GM19467 (cell line): ENCODE data around the gene FXYD7.

Experiments used
- ATAC-seq: cut with Tn5 transposase; IDR thresholded peaks from one replicate; pipeline ENCODE4 v1.9.1; 2021; ENCODE audit warnings: mild to moderate bottlenecking, moderate library complexity; ENCODE audit not compliant: unreplicated experiment

The FXYD7 gene

DNA sequence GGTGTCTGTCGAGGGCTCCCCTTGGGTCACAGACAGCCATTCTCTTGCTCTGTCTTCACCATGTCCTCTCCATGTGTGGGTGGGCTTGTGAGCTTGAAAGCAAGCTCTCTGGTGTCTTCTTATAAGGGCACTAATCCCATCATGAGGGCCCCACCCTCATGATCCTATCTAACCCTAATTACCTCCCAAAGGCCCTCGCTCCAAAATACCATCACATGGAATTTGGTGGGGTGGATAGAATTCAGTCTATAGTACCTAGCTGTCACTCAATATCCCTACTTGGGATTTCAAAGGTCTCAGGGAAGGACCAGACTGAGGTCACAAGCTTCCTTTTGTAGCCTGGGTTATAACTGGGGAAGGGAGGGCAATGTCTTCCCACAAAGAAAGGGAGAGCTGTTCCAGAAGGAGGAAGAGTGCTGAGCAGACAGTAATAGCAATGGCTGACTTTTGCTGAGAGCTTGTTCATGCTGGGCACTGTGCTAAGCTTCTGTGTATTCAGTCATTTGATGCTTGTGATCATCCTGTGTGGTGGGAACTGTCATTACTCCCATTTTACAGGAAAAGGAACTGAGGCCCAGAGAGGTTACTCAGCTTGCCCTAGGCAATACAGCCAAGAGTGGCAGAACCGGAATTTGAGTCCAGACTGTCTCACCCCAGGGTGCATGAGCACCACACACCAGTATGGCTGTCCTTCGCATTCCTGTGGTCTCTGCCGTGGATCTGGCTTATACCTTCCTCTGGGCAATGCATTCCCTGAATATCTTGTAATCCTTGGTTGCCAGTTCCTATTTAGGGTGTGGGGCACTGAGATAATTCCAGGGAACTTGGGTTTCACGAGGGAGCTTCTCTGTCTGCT lies 19.6 kb downstream of the FXYD7 start:
- no peak for ATAC-seq

DNA sequence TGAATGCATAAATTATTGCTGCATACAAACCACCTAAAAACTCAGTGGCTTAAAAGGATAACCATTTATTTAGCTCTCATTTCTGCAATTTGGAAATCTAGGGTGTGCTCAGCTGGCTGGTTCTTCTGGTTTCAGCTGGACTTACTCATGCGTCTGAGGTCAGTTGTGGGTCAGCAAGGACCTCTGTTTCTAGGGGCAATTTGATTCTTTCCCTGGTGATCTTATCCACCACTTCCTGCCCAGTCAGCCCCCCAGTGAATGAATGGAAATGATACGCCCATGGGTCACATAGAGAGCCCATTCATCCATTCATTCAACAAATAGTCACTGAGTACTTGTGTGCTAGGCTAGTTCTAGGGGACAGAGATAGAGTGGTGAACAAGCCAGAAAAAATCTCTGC lies 21.4 kb downstream of the FXYD7 start:
- ATAC-seq: no peak

DNA sequence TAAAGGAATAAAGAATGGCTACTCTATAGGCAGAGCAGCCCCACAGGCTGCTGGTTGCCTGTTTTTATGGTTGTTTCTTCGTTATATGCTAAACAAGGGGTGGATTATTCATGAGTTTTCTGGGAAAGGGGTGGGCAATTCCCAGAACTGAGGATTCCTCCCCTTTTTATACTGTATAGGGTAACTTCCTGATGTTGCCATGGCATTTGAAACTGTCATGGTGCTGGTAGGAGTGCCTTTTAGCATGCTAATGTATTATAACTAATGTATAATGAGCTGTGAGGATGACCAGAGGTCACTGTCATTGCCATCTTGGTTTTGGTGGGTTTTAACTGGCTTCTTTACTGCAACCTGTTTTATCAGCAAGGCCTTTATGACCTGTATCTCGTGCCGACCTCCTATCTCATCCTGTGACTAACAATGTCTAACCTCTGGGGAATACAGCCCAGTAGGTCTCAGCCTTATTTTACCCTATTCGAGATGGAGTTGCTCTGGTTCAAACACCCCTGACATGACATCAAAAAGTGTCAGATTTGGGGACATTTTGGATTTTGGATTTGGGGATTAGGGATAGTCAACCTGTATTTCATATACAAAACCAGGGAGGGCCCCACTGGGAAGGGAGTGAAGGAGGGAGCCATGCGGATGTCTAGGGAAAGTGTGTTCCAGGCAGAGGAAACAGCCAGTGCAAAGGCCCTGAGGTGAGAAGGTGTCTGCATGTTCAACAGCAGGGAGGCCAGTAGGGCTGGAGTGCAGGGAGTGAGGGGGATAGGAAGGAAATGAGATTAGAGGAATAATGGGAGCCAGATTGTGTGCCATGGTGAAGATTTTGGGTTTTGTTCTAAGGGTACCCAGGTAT lies 22.4 kb downstream of the FXYD7 start:
- no peak for ATAC-seq

DNA sequence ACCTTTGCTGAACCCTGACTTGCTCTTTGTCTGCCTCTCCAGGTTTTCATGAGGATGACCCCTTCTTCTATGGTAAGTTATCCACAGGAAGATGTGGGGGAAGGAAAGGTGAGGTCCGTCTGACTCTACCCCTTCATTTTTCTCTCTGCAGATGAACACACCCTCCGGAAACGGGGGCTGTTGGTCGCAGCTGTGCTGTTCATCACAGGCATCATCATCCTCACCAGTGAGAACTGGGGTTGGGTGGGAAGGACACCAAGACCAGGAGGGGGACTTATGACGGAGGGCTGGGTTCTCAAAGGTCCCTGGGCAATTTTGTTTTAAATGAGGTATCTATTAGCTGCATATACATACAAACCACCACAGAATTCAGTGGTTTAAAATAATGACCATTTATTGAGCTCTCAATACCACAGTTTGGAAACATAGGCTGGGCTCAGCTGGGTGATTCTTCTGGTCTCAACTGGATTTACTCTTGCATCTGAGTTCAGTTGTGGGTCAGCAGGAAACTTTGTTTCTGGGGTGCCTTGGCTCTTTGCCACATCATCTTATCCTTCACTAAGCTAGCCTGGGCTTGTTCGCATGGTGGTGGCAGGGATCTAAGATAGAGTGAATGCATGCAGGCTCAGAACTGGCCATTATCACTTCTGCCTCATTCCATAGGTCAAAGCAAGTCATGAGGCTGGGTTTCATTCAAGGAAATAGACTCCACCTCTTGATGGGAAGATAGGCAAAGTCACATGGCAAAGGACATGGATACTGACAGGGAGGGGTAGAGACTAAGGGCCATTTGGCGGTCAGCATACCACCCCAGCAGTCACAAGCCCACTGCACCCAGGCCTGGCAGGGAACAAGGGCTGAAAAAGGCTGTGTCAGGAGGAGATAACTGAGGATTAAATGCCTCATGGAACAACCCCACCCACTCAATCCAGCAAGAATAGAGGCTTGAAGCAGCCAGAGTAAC lies 23.3 kb downstream of the FXYD7 start:
- ATAC-seq: no peak

DNA sequence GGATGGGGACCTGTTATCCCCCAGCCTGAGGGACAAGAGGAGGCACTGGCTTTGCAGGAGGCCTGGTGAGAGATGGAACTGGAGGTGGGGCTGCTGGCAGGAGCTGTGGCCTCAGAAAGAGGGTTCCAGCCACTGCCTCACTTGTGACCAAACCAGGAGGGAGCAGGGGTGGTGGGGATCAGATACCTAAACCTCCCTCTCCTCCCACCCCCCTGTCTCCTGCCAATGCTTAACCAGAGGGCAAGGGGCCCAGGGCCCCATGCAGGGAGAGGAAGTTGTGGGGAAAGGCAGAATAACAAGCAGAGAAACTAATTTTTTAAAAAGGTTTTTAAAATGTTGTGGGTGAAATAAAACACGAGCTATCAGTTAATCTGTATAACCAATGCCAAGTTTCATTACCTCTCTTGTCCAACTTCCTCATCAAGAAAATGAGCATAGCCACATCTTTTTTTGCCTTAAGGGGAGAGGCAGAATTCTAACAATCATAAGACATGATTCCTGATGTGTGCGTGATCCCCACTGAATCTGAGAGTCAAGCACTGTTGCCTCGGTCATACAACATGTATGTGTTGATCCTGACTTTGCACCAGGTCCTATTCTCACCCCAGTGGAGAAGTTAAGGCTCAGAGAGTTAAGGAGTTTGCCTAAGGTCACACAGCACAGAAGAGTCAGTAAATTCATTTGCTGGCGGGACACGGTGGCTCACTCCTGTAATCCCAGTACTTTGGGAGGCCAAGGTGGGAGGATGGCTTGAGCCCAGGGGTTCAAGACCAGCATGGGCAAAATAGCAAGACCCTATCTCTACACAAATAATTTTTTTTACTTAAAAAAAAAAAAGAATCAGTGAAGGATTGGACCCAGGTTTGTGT lies 24.4 kb downstream of the FXYD7 start:
- no peak for ATAC-seq

DNA sequence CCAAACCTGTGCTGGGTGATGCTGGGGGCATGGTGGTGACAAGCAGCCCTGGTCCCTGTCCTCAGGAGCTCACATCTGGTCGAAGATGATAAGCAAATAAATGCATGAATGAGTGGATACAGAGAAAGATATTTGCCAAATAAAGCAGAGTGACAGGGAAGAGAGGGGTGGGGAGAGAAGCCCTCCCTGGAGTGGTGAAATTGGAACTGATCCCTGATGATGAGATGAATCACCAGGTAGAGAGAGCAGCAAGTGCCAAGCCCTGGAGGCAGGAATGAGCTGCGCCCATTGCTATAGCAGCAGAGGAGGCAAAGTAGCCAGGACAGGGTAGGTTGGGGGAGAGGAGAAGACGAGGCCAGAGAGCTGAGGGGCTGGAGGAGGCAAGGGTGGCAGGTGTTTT lies 25.1 kb downstream of the FXYD7 start:
- no peak for ATAC-seq

DNA sequence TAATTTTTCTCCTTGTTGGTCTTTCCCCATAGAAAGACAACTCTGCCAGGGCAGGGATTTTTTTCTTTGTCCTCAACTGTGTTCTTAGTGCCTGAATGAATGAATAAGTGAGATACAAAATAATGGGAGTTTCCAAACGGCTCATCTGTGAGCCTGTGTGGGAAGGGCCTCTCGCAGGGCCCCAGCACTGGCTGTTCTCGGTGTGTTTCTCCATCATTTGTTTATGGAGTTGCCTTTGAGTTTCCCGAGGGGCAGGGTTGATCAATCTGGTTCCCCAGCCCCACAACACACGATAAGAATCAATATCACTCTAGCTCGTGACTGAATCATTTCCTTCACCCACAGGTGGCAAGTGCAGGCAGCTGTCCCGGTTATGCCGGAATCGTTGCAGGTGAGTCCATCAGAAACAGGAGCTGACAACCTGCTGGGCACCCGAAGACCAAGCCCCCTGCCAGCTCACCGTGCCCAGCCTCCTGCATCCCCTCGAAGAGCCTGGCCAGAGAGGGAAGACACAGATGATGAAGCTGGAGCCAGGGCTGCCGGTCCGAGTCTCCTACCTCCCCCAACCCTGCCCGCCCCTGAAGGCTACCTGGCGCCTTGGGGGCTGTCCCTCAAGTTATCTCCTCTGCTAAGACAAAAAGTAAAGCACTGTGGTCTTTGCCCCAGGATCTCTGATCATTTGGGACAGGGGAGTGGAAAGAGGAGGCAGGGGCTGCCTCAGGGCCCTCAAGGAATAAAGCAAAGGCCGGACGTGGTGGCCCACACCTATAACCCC lies 26.4 kb downstream of the FXYD7 start:
- no peak for ATAC-seq

DNA sequence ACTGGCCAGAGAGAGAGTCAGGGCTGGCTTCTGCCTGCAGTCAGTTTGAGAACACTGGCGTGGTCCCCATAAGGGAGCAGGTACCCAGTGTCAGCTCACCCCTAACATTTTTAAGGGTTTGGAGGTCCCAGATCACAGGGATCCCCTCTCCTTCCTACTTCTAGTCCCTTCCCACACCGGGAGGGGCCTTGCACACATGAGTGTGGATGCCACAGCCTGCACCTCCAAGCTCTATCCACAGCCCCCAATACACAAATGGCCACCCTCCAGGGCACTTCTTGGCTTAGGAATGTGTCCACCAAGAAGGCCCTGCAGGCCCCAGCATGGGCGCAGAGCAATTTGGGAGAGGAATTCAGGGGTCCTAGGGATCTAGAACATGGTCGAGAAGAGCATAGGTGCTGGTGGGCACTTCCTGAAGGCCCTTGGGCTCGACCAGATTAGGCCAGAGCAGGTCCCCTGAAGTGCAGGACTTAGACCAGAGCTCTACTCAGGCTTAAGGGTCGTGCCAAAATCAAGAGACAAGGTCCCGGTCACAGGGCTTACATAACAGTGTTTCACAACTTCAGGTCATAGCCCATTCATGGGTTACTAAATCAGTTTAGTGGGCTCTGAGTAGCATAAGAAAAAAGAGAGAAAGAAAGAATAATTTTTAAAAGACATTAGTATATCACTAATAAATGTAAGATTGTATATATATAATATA lies 27.5 kb downstream of the FXYD7 start:
- no peak for ATAC-seq

DNA sequence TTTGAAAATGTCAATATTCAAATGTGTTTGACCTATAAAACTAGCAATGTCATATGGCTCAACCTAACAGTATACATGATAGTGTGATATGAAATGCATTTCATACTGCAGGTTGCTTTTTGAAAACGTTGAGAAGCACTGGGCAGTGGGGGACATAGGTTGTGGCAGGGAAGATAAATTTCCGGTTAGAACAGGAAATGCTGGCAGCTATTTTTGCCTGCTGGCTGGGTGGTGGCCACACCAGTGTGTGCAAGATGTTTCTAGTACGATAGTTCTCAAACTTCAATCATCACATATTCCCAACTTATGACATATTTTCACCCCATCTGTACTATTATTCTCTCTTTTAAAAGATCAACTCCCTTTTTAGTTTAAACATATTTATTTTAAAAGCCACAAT lies 28.7 kb downstream of the FXYD7 start:
- ATAC-seq: no peak

DNA sequence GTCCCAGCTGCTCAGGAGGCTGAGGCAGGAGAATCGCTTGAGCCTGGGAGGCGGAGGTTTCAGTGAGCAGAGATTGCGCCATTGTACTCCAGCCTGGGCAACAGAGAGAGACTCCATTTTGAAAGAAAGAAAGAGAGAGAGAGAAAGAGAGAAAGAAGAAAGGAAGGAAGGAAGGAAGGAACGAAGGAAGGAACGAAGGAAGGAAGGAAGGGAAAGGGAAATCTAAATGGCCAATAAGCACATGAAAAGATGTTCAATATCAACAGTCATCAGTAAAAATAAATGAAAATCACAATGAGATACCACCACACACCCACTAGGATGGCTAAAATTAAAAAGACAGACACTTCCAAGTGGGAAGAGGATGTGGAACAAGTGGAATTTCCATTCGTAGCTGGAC lies 31.2 kb downstream of the FXYD7 start:
- ATAC-seq: no peak

DNA sequence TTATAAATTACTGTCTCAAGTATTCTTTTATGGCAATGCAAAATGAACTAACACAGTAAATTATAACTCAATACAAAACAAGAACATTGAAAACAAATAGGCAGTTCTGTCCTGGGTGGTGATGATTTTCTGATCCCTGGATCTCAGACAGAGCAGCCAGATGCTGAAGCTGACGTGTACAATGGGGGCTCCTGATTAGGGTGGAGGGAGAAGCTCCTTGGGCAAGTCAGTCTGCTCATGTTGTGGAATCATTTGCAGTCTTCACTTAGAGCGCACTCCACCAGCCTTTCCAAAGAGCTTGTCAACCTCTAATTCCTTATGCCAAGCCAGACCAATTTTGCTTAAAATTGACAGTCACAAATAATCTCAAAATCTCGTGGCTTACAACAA lies 33.1 kb downstream of the FXYD7 start:
- ATAC-seq: no peak

DNA sequence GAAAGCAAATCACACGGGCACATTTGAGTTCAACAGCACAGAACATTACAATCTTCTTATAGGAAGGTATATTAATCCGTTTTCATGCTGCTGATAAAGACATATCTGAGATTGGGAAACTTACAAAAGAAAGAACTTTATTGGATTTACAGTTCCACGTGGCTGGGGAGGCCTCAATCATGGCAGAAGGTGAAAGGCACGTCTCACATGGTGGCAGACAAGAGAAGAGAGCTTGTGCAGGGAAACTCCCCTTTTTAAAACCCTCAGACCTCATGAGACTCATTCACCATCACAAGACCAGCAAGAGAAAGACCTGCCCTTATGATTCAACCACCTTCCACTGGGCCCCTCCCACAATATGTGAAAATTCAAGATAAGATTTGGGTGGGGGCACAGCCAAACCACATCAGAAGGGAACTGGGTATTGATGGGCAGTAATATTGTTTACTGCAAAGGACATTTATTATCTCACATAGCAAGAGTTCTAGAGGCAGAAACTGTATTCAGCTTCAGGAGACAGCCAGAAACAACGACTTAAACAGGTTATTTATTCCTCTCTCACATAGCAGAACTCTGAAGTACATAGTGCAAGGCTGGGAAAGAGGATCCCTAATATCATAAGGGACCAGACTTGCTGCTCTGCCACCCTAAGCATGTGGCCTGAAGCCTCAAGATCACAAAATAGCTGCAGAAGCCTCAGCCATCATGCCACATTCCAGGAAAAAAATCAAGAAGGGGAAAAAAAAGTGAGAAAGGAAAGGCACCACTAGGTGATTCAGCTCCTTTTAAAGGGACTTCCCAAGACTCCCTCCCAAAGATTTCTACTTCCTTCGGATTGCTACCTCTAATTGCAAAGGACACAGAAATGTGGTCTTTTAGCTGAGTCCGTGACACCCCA lies 34.6 kb downstream of the FXYD7 start:
- ATAC-seq: no peak

DNA sequence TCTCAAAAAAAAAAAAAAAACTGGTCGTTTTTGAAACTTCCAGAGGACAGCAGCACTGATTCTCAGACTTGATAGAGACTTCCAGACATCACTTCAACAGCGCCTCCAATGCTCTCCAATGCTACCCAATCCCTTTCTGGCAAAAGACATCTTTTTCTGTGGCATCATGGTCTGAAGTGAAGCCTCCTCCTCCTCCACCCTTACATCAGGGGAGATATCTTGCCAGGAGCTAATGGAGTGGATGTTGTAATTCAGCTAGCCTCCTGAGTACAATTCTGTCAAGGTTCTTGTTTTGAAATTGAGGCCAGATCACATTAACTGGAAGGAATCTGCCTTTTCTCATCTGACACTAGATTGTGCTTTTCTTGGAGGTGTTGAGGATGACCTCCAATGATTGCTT lies 35.6 kb downstream of the FXYD7 start:
- ATAC-seq: no peak

DNA sequence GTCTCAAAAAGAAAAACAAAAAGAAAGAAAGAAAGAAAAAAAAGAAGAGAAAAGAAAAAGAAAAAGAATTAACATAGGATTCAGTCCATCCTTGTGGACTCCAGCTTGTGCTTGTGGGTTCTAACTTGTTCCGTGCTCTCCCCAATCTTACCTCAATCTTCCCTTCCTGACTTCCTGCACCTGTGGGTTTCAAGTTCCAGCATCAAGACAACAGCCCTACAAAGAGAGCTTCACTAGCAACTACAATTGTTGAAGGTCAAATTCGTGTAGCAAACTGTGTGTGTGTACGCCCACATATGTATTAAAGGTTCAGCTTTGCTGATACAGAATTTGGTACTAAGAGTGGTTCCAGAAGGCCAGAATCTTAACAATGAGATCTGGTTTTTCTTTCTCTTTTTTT lies 36.8 kb downstream of the FXYD7 start:
- ATAC-seq: no peak

DNA sequence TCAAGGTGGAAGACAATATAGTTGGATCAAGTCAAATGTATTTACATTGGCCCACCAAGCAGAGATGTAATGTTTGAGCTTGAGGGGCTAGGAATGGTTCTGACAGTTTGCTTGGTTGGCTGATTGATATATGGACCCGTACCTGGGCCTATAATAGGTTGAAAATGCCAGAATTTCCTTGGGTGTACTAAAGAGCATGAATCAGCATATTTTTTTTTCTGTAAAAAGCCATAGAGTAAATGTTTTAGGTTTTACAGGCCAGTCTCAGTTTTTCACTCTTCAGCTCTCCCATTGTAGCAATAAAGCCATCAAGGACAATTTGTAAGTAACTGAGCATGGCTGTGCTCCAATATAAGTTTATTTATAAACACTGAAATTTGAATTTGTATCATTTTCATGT lies 38.3 kb downstream of the FXYD7 start:
- ATAC-seq: no peak

DNA sequence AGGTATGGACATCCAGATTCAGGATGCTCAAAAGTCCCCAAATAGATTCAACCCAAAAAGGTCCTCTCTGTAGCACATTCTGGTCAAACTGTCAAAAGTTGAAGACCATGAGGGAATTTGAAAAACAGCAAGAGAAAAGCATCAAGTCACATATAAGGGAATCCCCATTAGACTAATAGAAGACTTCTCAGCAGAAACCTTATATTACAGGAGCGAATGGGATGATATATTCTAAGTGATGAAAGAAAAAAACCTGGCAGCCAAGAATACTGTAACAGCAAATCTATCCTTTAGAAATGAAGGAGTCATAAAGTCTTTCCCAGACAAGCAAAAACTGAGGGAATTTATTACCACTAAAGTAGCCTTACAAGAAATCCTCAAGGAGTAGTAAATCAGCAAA lies 41.2 kb downstream of the FXYD7 start:
- no peak for ATAC-seq

DNA sequence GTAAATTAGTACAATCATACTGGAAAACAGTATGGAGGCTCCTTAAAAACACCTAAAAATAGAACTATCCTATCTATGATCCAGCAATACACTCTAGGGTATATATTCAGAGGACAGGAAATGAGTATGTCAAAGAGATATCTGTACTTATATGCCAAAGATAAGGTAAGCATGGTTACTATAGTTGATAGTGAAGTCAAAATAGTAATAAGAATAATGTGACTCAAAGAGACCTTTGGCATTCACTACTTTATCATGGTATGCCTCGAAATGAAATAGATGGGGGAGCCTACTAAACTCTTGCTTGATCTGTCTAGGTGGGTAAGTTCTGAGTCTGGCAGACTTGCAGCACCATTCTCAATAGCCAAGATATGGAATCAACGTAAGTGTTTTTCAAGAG lies 41.8 kb downstream of the FXYD7 start:
- no peak for ATAC-seq
